HepG2 (cell line): Measurements from ENCODE around the gene EPB41L1. TPM values are rescaled to one million over a fixed set of nuclear protein-coding genes. Genes with fewer than 3 reads are reported as not detected.

ENCODE experiments used
- ARNTL ChIP-seq: sonication (generic); formaldehyde crosslinking; IDR thresholded peaks from 2 replicates; pipeline ENCODE4 v1.4.0; 2020; ENCODE audit warnings: mild to moderate bottlenecking, missing genetic modification reagents
- ATF3 ChIP-seq: sonication (generic); formaldehyde crosslinking; IDR thresholded peaks from 2 replicates; pipeline ENCODE4 v1.4.0; 2020; ENCODE audit warnings: missing genetic modification reagents
- CAMTA2 ChIP-seq: sonication (generic); formaldehyde crosslinking; IDR thresholded peaks from 2 replicates; pipeline ENCODE4 v1.4.0; 2020; ENCODE audit warnings: mild to moderate bottlenecking, missing genetic modification reagents, borderline replicate concordance
- HMG20B ChIP-seq: conservative IDR thresholded peaks from 2 replicates; pipeline ENCODE4 v1.6.1; 2016; ENCODE audit warnings: missing genetic modification reagents, missing compliant biosample characterization
- KMT2B ChIP-seq: IDR thresholded peaks from 2 replicates; pipeline ENCODE4 v1.6.1; 2016; ENCODE audit warnings: missing genetic modification reagents, missing compliant biosample characterization
- MED13 ChIP-seq: sonication (generic); formaldehyde crosslinking; IDR thresholded peaks from 2 replicates; pipeline ENCODE4 v1.5.0; 2020; ENCODE audit warnings: missing genetic modification reagents
- NCOA2 ChIP-seq: sonication (generic); formaldehyde crosslinking; IDR thresholded peaks from 2 replicates; pipeline ENCODE4 v1.8.0; 2022; ENCODE audit warnings: inconsistent platforms
- NCOA5 ChIP-seq: sonication (generic); formaldehyde crosslinking; IDR thresholded peaks from 2 replicates; pipeline ENCODE4 v1.4.0; 2020; ENCODE audit warnings: missing genetic modification reagents
- PHF8 ChIP-seq: sonication (generic); formaldehyde crosslinking; IDR thresholded peaks from 2 replicates; pipeline ENCODE4 v1.5.0; 2020; ENCODE audit warnings: missing genetic modification reagents
- RNF2 ChIP-seq: fragments of 450-650 bp; conservative IDR thresholded peaks from 2 replicates; pipeline ENCODE4 v1.6.1; 2016; ENCODE audit warnings: low read depth
- RXRB ChIP-seq: IDR thresholded peaks from 2 replicates; pipeline ENCODE4 v1.6.1; 2016; ENCODE audit warnings: borderline replicate concordance, missing genetic modification reagents, missing compliant biosample characterization
- STAG1 ChIP-seq: sonication (generic); formaldehyde crosslinking; IDR thresholded peaks from 2 replicates; pipeline ENCODE4 v1.4.0; 2020; ENCODE audit warnings: missing genetic modification reagents
- TBX3 ChIP-seq: fragments of 450-650 bp; IDR thresholded peaks from 2 replicates; pipeline ENCODE4 v1.6.1; 2017; ENCODE audit warnings: antibody characterized with exemption, mild to moderate bottlenecking, inconsistent platforms, borderline replicate concordance
- TFDP1 ChIP-seq: IDR thresholded peaks from 2 replicates; pipeline ENCODE4 v1.6.1; 2016; ENCODE audit warnings: missing compliant biosample characterization, missing genetic modification reagents, borderline replicate concordance
- XBP1 ChIP-seq: sonication (generic); formaldehyde crosslinking; IDR thresholded peaks from 2 replicates; pipeline ENCODE4 v1.5.0; 2020; ENCODE audit warnings: missing genetic modification reagents
- ZBTB39 ChIP-seq: sonication (generic); formaldehyde crosslinking; IDR thresholded peaks from 2 replicates; pipeline ENCODE4 v1.5.0; 2020; ENCODE audit warnings: missing genetic modification reagents
- ZNF160 ChIP-seq: sonication (generic); formaldehyde crosslinking; IDR thresholded peaks from 2 replicates; pipeline ENCODE4 v1.8.0; 2022; ENCODE audit warnings: mild to moderate bottlenecking, inconsistent platforms, missing genetic modification reagents
- ZNF331 ChIP-seq: sonication (generic); formaldehyde crosslinking; IDR thresholded peaks from 2 replicates; pipeline ENCODE4 v1.4.0; 2020; ENCODE audit warnings: missing genetic modification reagents
- ZNF33B ChIP-seq: sonication (generic); formaldehyde crosslinking; IDR thresholded peaks from 2 replicates; pipeline ENCODE4 v1.5.1; 2020; ENCODE audit warnings: mild to moderate bottlenecking, missing genetic modification reagents
- ZNF501 ChIP-seq: sonication (generic); formaldehyde crosslinking; IDR thresholded peaks from 2 replicates; pipeline ENCODE4 v1.5.1; 2020; ENCODE audit warnings: mild to moderate bottlenecking, moderate library complexity, missing genetic modification reagents
- ZNF530 ChIP-seq: sonication (generic); formaldehyde crosslinking; IDR thresholded peaks from 2 replicates; pipeline ENCODE4 v1.5.0; 2020; ENCODE audit warnings: low read depth, mild to moderate bottlenecking, missing genetic modification reagents
- ZNF616 ChIP-seq: sonication (generic); formaldehyde crosslinking; IDR thresholded peaks from 2 replicates; pipeline ENCODE4 v1.5.0; 2020; ENCODE audit warnings: low read depth, mild to moderate bottlenecking, missing genetic modification reagents
- ZNF724P ChIP-seq: sonication (generic); formaldehyde crosslinking; IDR thresholded peaks from 2 replicates; pipeline ENCODE4 v1.8.0; 2022; ENCODE audit warnings: missing genetic modification reagents, borderline replicate concordance
- ZNF770 ChIP-seq: sonication (generic); formaldehyde crosslinking; IDR thresholded peaks from 2 replicates; pipeline ENCODE4 v1.5.0; 2020; ENCODE audit warnings: mild to moderate bottlenecking, missing genetic modification reagents
- ZNF850 ChIP-seq: sonication (generic); formaldehyde crosslinking; conservative IDR thresholded peaks from 2 replicates; pipeline ENCODE4 v1.9.0; 2021; ENCODE audit warnings: mild to moderate bottlenecking, missing genetic modification reagents
- ZSCAN21 ChIP-seq: sonication (generic); formaldehyde crosslinking; IDR thresholded peaks from 2 replicates; pipeline ENCODE4 v1.8.0; 2022; ENCODE audit warnings: mild to moderate bottlenecking, missing genetic modification reagents, moderate library complexity, borderline replicate concordance
- ZSCAN25 ChIP-seq: sonication (generic); formaldehyde crosslinking; IDR thresholded peaks from 2 replicates; pipeline ENCODE4 v1.8.0; 2022; ENCODE audit warnings: mild to moderate bottlenecking, missing genetic modification reagents
- polyA plus RNA-seq, 8 experiments: library from polyadenylated mRNA; depleted of rRNA in 3 of 8; stranded (reverse) in 7 of 8; unstranded in 1 of 8; fragments of >200 nt; fragmentation: Illumina TruSeq in 4 of 8; extraction: Trizol in 4 of 8; gene quantifications; 2 replicates each; pipeline versions ENCODE4 v1.2.1 to v1.2.3, GENCODE V29; 2011 to 2016; ENCODE audit warnings: low read depth in 4 of 8, missing spikeins in 1 of 8, mixed read lengths in 1 of 8; ENCODE audit not compliant: insufficient read depth in 1 of 8
- total RNA-seq, 5 experiments: library from RNA; depleted of rRNA; stranded (reverse); fragments of >200 nt; fragmentation: Illumina TruSeq; extraction: Trizol; gene quantifications; 2 replicates each; pipeline ENCODE4 v1.2.3, GENCODE V29; 2016; ENCODE audit warnings: low read depth in 1 of 5

Gene EPB41L1
- total and polyA plus RNA-seq, 2 of the 13 experiments (the other 11 are each of a cell fraction or from before 2014, with no cell fraction given), result 16.7 to 39.0 TPM

GRCh38 chr20:36183155-36183944 is 28.8 kb downstream of the EPB41L1 start (continued):
- TF ChIP-seq ZNF770 (CRISPR knock-in tag) (peak; percentile 50; the same call in 1 of the 2 replicates), NCOA2 (peak; percentile 98), PHF8 (CRISPR knock-in tag) (peak; percentile 51), NCOA5 (CRISPR knock-in tag) (no peak), ZNF33B (no peak), HMG20B (peak; percentile 77; the same call in 1 of the 2 replicates), ZNF160 (CRISPR knock-in tag) (no peak), ZSCAN21 (CRISPR knock-in tag) (no peak; the same call in 1 of the 2 replicates), ARNTL (CRISPR knock-in tag) (peak; percentile 78), ZSCAN25 (CRISPR knock-in tag) (peak; percentile 77), ZNF501 (CRISPR knock-in tag) (peak; percentile 92), ZNF331 (CRISPR knock-in tag) (peak; percentile 91), ZBTB39 (CRISPR knock-in tag) (no peak; the same call in 1 of the 2 replicates), ZNF724P (CRISPR knock-in tag) (0 out of 2 replicates have a peak, but pooled peaks have one; percentile 58), TBX3 (peak; percentile 50; the same call in 1 of the 2 replicates), ZNF616 (CRISPR knock-in tag) (no peak), ZNF850 (CRISPR knock-in tag) (no peak), RXRB (peak; percentile 94), TFDP1 (CRISPR knock-in tag) (no peak), KMT2B (CRISPR knock-in tag) (peak; percentile 56), ATF3 (peak; percentile 75), STAG1 (CRISPR knock-in tag) (no peak), CAMTA2 (CRISPR knock-in tag) (no peak), ZNF530 (no peak), RNF2 (no peak), MED13 (CRISPR knock-in tag) (no peak), XBP1 (CRISPR knock-in tag) (no peak)
